ENCODE results near the gene TRAPPC5.

The TRAPPC5 gene

GRCh38 chr19:7676376-7676775 lies 4.3 kb upstream of the TRAPPC5 start:
- no peak for DNase-seq (ENCODE audit: low read depth in 2 of 2)

- DNase-seq (ENCODE audit: low read depth in 2 of 2): no peak
Observed at GRCh38 chr19:7676854-7677253, 3.8 kb upstream of the TRAPPC5 start, which contains the start of gene MCEMP1. Gene MCEMP1, plus strand, starts transcription at chr19:7677090. Its CDS starts 31 bp downstream, at chr19:7677121.

- DNase-seq (ENCODE audit: low read depth in 2 of 2): no peak
Observed at GRCh38 chr19:7677669-7678311, 2.8 kb upstream of the TRAPPC5 start.

GRCh38 chr19:7678971-7679751 lies 1.5 kb upstream of the TRAPPC5 start:
- peak; percentile 48 to 56 for DNase-seq (ENCODE audit: low read depth in 2 of 2)

- no peak for DNase-seq (ENCODE audit: low read depth in 2 of 2)
Observed at GRCh38 chr19:7679771-7680605, 645 bp upstream of the TRAPPC5 start.

GRCh38 chr19:7681340-7682174 lies 924 bp downstream of the TRAPPC5 start:
- peak; percentile 87 to 90 for DNase-seq (ENCODE audit: low read depth in 2 of 2)

- DNase-seq (ENCODE audit: low read depth in 2 of 2): no peak
Observed at GRCh38 chr19:7682175-7682855, 1.7 kb downstream of the TRAPPC5 start.

GRCh38 chr19:7685546-7686445 lies 5.2 kb downstream of the TRAPPC5 start:
- DNase-seq (ENCODE audit: low read depth in 2 of 2): no peak

GRCh38 chr19:7687177-7687576 lies 6.5 kb downstream of the TRAPPC5 start:
- no peak for DNase-seq (ENCODE audit: low read depth in 2 of 2)

- DNase-seq (ENCODE audit: low read depth in 2 of 2): no peak
Observed at GRCh38 chr19:7689165-7689564, 8.5 kb downstream of the TRAPPC5 start.

- DNase-seq (ENCODE audit: low read depth in 2 of 2): no peak
Observed at GRCh38 chr19:7690779-7691258, 10.2 kb downstream of the TRAPPC5 start.

- DNase-seq (ENCODE audit: low read depth in 2 of 2): no peak
Observed at GRCh38 chr19:7691497-7691896, 10.9 kb downstream of the TRAPPC5 start.

- no peak for DNase-seq (ENCODE audit: low read depth in 2 of 2)
Observed at GRCh38 chr19:7692417-7693088, 11.9 kb downstream of the TRAPPC5 start.

- DNase-seq (ENCODE audit: low read depth in 2 of 2): no peak
Observed at GRCh38 chr19:7694499-7694898, 13.9 kb downstream of the TRAPPC5 start.

- DNase-seq (ENCODE audit: low read depth in 2 of 2): no peak
Observed at GRCh38 chr19:7697721-7698287, 17.2 kb downstream of the TRAPPC5 start.

- DNase-seq (ENCODE audit: low read depth in 2 of 2): no peak
Observed at GRCh38 chr19:7698583-7698982, 17.9 kb downstream of the TRAPPC5 start.

- no peak for DNase-seq (ENCODE audit: low read depth in 2 of 2)
Observed at GRCh38 chr19:7699003-7699402, 18.4 kb downstream of the TRAPPC5 start.
